Measurements from ENCODE around the gene IFT25. TPM values are rescaled to one million over a fixed set of nuclear protein-coding genes. Genes with fewer than 3 reads are reported as not detected.

Gene IFT25
- polyA plus RNA-seq, 1 donor from 2014 or later: 106 TPM

DNA sequence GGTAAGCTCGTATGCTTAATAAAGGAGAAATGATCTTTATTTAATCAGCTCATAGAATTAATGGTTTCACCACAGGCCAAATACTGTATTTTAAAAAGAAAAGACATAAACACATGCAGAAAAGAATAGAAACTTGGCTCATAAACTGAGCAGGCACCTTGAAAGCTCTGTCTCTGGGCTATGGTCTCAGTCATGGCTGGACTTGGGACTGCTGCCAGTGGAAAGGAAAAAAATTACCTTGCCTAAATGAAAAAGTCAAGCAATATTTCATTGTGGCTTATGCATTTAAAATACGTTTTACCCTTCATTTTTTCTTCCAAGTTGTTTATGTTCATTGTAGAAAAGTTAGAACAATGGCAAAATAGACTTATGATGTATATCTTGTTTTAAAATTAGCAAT lies 8.6 kb upstream of the IFT25 start (continued):
- TF ChIP-seq SMC3 (conservative IDR thresholded peaks at IDR 0.05; ENCODE audit: poor library complexity): no peak

GRCh38 chr1:53951697-53952096 lies 6.2 kb upstream of the IFT25 start:
- H3K4me2 ChIP-seq (ENCODE audit: low read length): no peak overlapping the region
- H3K36me3 ChIP-seq (ENCODE audit: insufficient read depth, low read length): no peaks in the 10 kb centered on the region
- no peak overlapping the region for H3K9ac ChIP-seq (ENCODE audit: low read length)
- no peak overlapping the region for H3K27ac ChIP-seq (ENCODE audit: low read length)
- H3K27me3 ChIP-seq (ENCODE audit: insufficient read depth, low read depth, low read length): no peaks in the 10 kb centered on the region
- H3K4me3 ChIP-seq (ENCODE audit: low read length): no peak overlapping the region
- TF ChIP-seq EP300 (conservative IDR thresholded peaks at IDR 0.05; ENCODE audit: poor library complexity, severe bottlenecking): no peak
- no peak for TF ChIP-seq SMC3 (conservative IDR thresholded peaks at IDR 0.05; ENCODE audit: poor library complexity)
- TF ChIP-seq CTCF (IDR thresholded peaks at IDR 0.05; ENCODE audit: poor library complexity, severe bottlenecking): no peak
- TF ChIP-seq EZH2 (IDR thresholded peaks at IDR 0.05; ENCODE audit: borderline replicate concordance, insufficient read depth, low read length, poor library complexity, severe bottlenecking): no peak
- no peak for TF ChIP-seq POLR2AphosphoS5 (IDR thresholded peaks at IDR 0.05)
- TF ChIP-seq MXI1 (conservative IDR thresholded peaks at IDR 0.05; ENCODE audit: poor library complexity, severe bottlenecking): no peak
- TF ChIP-seq, protein P1, sequence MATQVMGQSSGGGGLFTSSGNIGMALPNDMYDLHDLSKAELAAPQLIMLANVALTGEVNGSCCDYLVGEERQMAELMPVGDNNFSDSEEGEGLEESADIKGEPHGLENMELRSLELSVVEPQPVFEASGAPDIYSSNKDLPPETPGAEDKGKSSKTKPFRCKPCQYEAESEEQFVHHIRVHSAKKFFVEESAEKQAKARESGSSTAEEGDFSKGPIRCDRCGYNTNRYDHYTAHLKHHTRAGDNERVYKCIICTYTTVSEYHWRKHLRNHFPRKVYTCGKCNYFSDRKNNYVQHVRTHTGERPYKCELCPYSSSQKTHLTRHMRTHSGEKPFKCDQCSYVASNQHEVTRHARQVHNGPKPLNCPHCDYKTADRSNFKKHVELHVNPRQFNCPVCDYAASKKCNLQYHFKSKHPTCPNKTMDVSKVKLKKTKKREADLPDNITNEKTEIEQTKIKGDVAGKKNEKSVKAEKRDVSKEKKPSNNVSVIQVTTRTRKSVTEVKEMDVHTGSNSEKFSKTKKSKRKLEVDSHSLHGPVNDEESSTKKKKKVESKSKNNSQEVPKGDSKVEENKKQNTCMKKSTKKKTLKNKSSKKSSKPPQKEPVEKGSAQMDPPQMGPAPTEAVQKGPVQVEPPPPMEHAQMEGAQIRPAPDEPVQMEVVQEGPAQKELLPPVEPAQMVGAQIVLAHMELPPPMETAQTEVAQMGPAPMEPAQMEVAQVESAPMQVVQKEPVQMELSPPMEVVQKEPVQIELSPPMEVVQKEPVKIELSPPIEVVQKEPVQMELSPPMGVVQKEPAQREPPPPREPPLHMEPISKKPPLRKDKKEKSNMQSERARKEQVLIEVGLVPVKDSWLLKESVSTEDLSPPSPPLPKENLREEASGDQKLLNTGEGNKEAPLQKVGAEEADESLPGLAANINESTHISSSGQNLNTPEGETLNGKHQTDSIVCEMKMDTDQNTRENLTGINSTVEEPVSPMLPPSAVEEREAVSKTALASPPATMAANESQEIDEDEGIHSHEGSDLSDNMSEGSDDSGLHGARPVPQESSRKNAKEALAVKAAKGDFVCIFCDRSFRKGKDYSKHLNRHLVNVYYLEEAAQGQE (IDR thresholded peaks at IDR 0.05; ENCODE audit: borderline replicate concordance): no peak
- TF ChIP-seq RAD21 (conservative IDR thresholded peaks at IDR 0.05): no peak
- no peak for TF ChIP-seq TAF1 (IDR thresholded peaks at IDR 0.05; ENCODE audit: low read depth)
- H3K79me2 ChIP-seq (replicated peaks; ENCODE audit: insufficient read depth, low read length): peaks cover 17% of the 10 kb centered on the region
- H2AFZ ChIP-seq (ENCODE audit: low read depth, low read length): no peak overlapping the region
- H3K9me3 ChIP-seq (ENCODE audit: low read length): no peaks in the 10 kb centered on the region
- H3K9me2 ChIP-seq (ENCODE audit: insufficient read depth, low read length): no peaks in the 10 kb centered on the region
- H4K20me1 ChIP-seq (ENCODE audit: insufficient read depth): no peaks in the 10 kb centered on the region
- no peaks in the 10 kb centered on the region for H3F3A ChIP-seq (ENCODE audit: insufficient read depth, low read length, poor library complexity, severe bottlenecking)

GRCh38 chr1:53949023-53949990 lies 3.8 kb upstream of the IFT25 start:
- H3K27me3 ChIP-seq (ENCODE audit: insufficient read depth, low read depth, low read length): no peaks in the 10 kb centered on the region
- peak; percentile 70 for TF ChIP-seq SMC3 (conservative IDR thresholded peaks at IDR 0.05; ENCODE audit: poor library complexity)
- TF ChIP-seq CTCF (IDR thresholded peaks at IDR 0.05; ENCODE audit: poor library complexity, severe bottlenecking): peak; percentile 67
- no peak for TF ChIP-seq EZH2 (IDR thresholded peaks at IDR 0.05; ENCODE audit: borderline replicate concordance, insufficient read depth, low read length, poor library complexity, severe bottlenecking)
- no peak for TF ChIP-seq TAF1 (IDR thresholded peaks at IDR 0.05; ENCODE audit: low read depth)
- peak; percentile 67 for TF ChIP-seq RAD21 (conservative IDR thresholded peaks at IDR 0.05)
- no peak for TF ChIP-seq EP300 (conservative IDR thresholded peaks at IDR 0.05; ENCODE audit: poor library complexity, severe bottlenecking)
- no peaks in the 10 kb centered on the region for H3K9me2 ChIP-seq (ENCODE audit: insufficient read depth, low read length)
- H3K9ac ChIP-seq (ENCODE audit: low read length): no peak overlapping the region
- peaks cover 21% of the 10 kb centered on the region for H3K79me2 ChIP-seq (replicated peaks; ENCODE audit: insufficient read depth, low read length)
- H3K36me3 ChIP-seq (ENCODE audit: insufficient read depth, low read length): no peaks in the 10 kb centered on the region
- H3F3A ChIP-seq (ENCODE audit: insufficient read depth, low read length, poor library complexity, severe bottlenecking): no peaks in the 10 kb centered on the region
- no peak overlapping the region for H3K27ac ChIP-seq (ENCODE audit: low read length)
- peak overlapping the region; percentile 38 for H3K4me3 ChIP-seq (ENCODE audit: low read length)
- H3K9me3 ChIP-seq (ENCODE audit: low read length): no peaks in the 10 kb centered on the region
- H4K20me1 ChIP-seq (ENCODE audit: insufficient read depth): no peaks in the 10 kb centered on the region
- H2AFZ ChIP-seq (ENCODE audit: low read depth, low read length): no peak overlapping the region
- no peak overlapping the region for H3K4me2 ChIP-seq (ENCODE audit: low read length)

Data from neural cell (in vitro differentiated cells).